ENCODE data around the gene PLXND1.

GRCh38 chr3:129592381-129593131 lies 13.9 kb downstream of the PLXND1 start:
- TF ChIP-seq CTCF (IDR thresholded peaks at IDR 0.05), result no peak
- no peak for TF ChIP-seq POLR2A (IDR thresholded peaks at IDR 0.05)

Data from lower leg skin (tissue), 3 donors.